ENCODE results near the gene KPTN. TPM values are rescaled to one million over a fixed set of nuclear protein-coding genes. Genes with fewer than 3 reads are reported as not detected.
A peak's percentile ranks its signal among the peaks of the same experiment; 100 is the strongest.

Gene KPTN
- total RNA-seq, 1 donor = 4.0 TPM

DNA sequence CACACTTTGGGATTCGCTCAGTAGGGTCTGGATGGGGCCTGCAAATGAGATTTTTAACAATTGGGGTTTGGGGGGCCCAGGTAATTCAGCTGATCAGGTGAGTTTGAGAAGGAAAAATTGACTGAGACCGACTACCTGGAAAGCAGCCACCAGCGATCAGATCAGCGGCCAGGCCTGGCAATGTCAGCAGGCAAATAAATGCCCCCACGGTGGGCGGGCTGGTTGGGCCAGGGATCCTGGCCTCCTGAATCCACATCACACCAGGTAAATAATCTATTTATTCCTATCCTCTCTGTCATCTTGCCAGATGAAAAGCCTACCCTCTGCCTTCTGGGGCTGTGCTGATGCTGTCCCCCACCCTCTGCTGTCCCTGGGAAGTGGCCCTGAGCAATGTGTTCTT, 21.5 kb upstream of the KPTN start:
- peaks cover 34% of the 10 kb centered on the region for H3K36me3 ChIP-seq (ENCODE audit: insufficient read depth, low read length)
- H2AFZ ChIP-seq (ENCODE audit: low read length) = no peak overlapping the region
- H3K27ac ChIP-seq (ENCODE audit: low read depth, low read length) = no peak overlapping the region
- no peak overlapping the region for H3K4me2 ChIP-seq (ENCODE audit: insufficient read depth, low read length)
- no peak overlapping the region for H3K4me3 ChIP-seq (ENCODE audit: insufficient read depth, low read length)
- no peak for TF ChIP-seq CTCF (IDR thresholded peaks at IDR 0.05; ENCODE audit: extremely low read depth, low read depth, low read length)
- peaks cover 19% of the 10 kb centered on the region for H3K4me1 ChIP-seq (ENCODE audit: insufficient read depth, low read length)
- no peaks in the 10 kb centered on the region for H3K27me3 ChIP-seq (ENCODE audit: insufficient read depth, low read length)
- peak; percentile 62 for DNase-seq (ENCODE audit: insufficient read length, low spot score, missing footprints)
- H4K20me1 ChIP-seq (ENCODE audit: insufficient read depth, low read length) = peaks cover 68% of the 10 kb centered on the region
- peaks cover 91% of the 10 kb centered on the region for H3K79me2 ChIP-seq (ENCODE audit: insufficient read depth, low read length)
- H3K9me3 ChIP-seq (ENCODE audit: low read depth, low read length) = no peaks in the 10 kb centered on the region

GRCh38 chr19:47503826-47504150, 19.8 kb upstream of the KPTN start:
- H3K4me3 ChIP-seq (ENCODE audit: insufficient read depth, low read length) = no peak overlapping the region
- no peak overlapping the region for H3K27ac ChIP-seq (ENCODE audit: low read depth, low read length)
- peak; percentile 54 for DNase-seq (ENCODE audit: insufficient read length, low spot score, missing footprints)
- TF ChIP-seq CTCF (IDR thresholded peaks at IDR 0.05; ENCODE audit: extremely low read depth, low read depth, low read length) = no peak
- H3K79me2 ChIP-seq (ENCODE audit: insufficient read depth, low read length) = peaks cover 90% of the 10 kb centered on the region
- peaks cover 48% of the 10 kb centered on the region for H3K36me3 ChIP-seq (ENCODE audit: insufficient read depth, low read length)
- no peaks in the 10 kb centered on the region for H3K9me3 ChIP-seq (ENCODE audit: low read depth, low read length)
- H3K27me3 ChIP-seq (ENCODE audit: insufficient read depth, low read length) = no peaks in the 10 kb centered on the region
- peaks cover 63% of the 10 kb centered on the region for H4K20me1 ChIP-seq (ENCODE audit: insufficient read depth, low read length)
- no peak overlapping the region for H3K4me2 ChIP-seq (ENCODE audit: insufficient read depth, low read length)
- peaks cover 6% of the 10 kb centered on the region for H3K4me1 ChIP-seq (ENCODE audit: insufficient read depth, low read length)
- H2AFZ ChIP-seq (ENCODE audit: low read length) = no peak overlapping the region

DNA sequence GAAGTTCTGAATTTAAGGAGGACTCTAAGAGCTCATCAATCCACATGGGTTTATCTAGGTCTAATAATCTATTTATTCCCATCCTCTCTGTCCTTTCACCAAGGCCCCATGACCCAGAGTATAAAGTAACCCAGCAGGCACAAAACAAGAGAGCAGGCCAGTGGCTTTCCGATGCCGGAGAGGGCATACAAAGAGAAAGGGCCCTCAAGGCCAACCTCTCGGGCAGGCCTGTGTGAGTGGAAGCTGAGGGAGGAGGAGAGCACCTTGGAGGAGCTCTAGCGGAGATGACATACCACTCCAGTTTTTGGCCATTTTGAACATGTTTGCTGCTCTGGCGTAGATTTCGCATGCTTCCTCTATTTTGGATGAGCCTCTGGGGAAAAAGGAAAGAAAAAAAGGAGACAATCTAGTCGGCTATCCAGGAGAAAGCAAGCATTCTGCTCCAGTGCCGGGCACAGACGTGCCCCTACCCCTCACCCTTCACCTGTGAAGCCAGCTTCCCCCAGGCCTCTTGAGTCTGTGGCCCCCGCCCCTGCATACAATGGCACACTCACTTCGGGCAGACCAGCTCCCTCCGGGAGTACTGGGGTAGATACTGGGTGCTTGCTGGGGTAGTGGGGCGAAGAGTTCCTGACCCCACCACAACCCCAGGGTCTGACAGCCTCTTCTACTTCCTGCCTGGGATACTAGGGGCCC, 19.3 kb upstream of the KPTN start:
- Histone ChIP-seq H3K4me3 (ENCODE audit: insufficient read depth, low read length) (no peak overlapping the region), H3K4me1 (ENCODE audit: insufficient read depth, low read length) (peaks cover 6% of the 10 kb centered on the region), H3K79me2 (ENCODE audit: insufficient read depth, low read length) (peaks cover 90% of the 10 kb centered on the region), H2AFZ (ENCODE audit: low read length) (no peak overlapping the region), H3K27me3 (ENCODE audit: insufficient read depth, low read length) (no peaks in the 10 kb centered on the region), H3K9me3 (ENCODE audit: low read depth, low read length) (no peaks in the 10 kb centered on the region), H3K4me2 (ENCODE audit: insufficient read depth, low read length) (no peak overlapping the region), H3K27ac (ENCODE audit: low read depth, low read length) (no peak overlapping the region), H3K36me3 (ENCODE audit: insufficient read depth, low read length) (peaks cover 53% of the 10 kb centered on the region), H4K20me1 (ENCODE audit: insufficient read depth, low read length) (peaks cover 61% of the 10 kb centered on the region)
- peak; percentile 71 for DNase-seq (ENCODE audit: insufficient read length, low spot score, missing footprints)
- TF ChIP-seq CTCF (IDR thresholded peaks at IDR 0.05; ENCODE audit: extremely low read depth, low read depth, low read length) = no peak

DNA sequence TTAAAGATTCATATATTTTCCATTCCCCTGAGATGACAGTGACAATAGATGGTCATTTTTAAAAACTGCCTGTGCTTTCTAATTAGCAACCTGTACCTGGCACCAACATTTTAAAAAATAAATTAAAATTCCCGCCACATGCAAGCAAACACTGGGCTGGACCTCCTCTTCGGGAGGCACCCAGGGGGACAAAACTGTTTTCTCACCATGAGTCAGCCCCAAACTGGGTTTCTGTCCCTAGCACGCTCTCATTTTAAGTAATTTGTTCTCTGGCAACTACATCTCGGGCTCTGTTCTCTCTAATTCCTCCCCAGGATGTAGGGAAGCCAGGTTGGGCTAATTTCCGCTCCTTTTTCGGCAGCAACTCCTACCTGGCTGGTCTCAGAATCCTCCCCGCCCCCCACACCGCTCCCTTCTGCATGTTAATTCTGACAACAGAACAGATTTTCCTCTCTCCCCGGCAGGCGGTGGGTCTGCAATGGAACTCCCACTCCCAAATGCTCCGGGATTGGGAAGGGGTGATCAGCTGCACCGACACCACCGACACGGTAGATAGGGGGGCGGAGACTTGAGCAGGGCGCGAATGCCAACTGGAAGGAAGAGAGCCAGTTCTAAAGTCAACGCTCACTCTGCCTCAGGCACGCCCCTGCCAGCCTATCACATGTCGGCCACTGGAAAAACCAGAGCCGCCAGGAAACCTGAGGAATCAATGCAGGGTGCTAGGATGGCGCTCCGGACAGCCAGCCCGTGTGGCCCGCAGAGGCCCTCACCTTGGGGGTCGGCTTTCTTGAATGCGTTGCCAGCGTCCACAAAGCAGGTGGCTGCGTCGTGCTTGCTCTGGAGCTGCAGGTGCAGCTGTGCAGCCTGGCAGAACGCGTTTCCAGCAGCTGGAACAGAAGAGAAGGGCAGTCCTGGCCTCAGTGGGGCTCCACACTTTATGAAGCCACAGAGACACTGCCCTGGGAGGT, 16.1 kb upstream of the KPTN start:
- H3K27me3 ChIP-seq (ENCODE audit: insufficient read depth, low read length) = no peaks in the 10 kb centered on the region
- H2AFZ ChIP-seq (ENCODE audit: low read length) = no peak overlapping the region
- no peak overlapping the region for H3K4me2 ChIP-seq (ENCODE audit: insufficient read depth, low read length)
- no peak for TF ChIP-seq CTCF (IDR thresholded peaks at IDR 0.05; ENCODE audit: extremely low read depth, low read depth, low read length)
- peaks cover 65% of the 10 kb centered on the region for H3K36me3 ChIP-seq (ENCODE audit: insufficient read depth, low read length)
- H3K79me2 ChIP-seq (ENCODE audit: insufficient read depth, low read length) = peaks cover 85% of the 10 kb centered on the region
- H3K27ac ChIP-seq (ENCODE audit: low read depth, low read length) = no peak overlapping the region
- peak; percentile 67 for DNase-seq (ENCODE audit: insufficient read length, low spot score, missing footprints)
- H4K20me1 ChIP-seq (ENCODE audit: insufficient read depth, low read length) = peaks cover 43% of the 10 kb centered on the region
- no peak overlapping the region for H3K4me3 ChIP-seq (ENCODE audit: insufficient read depth, low read length)
- peaks cover 6% of the 10 kb centered on the region for H3K4me1 ChIP-seq (ENCODE audit: insufficient read depth, low read length)
- no peaks in the 10 kb centered on the region for H3K9me3 ChIP-seq (ENCODE audit: low read depth, low read length)

All from osteoblast (primary cell).